Right renal cortex interstitium (tissue), 3 donors: ENCODE results near the gene FGFR4. TPM values are rescaled to one million over a fixed set of nuclear protein-coding genes. Genes with fewer than 3 reads are reported as not detected.

Experiments used
- DNase-seq, 3 donors: peaks; one replicate each; pipeline ENCODE4 v3.0.0-alpha.2; 2013; ENCODE audit warnings: low read depth in 3 of 3, low spot score in 2 of 3
- polyA plus RNA-seq, 3 donors: library from polyadenylated mRNA; unstranded; fragments of 120-200 nt; gene quantifications; one replicate each; pipeline ENCODE4 v1.2.1, GENCODE V29; 2013; ENCODE audit not compliant: insufficient read length in 3 of 3

The FGFR4 gene
- polyA plus RNA-seq, 3 donors: 48.7 to 56.4 (median 50.1) TPM

- DNase-seq: no peak
Observed at GRCh38 chr5:177131019-177131320, 44.3 kb downstream of the FGFR4 start.

- peak in 1 of 3 donors; percentile 12 for DNase-seq
Observed at GRCh38 chr5:177131352-177132135, 44.8 kb downstream of the FGFR4 start.

- peak in 1 of 3 donors; percentile 65 for DNase-seq
Observed at GRCh38 chr5:177132136-177133095, 45.7 kb downstream of the FGFR4 start.

- DNase-seq: peak in 2 of 3 donors; percentile 78 to 81
Observed at GRCh38 chr5:177133096-177133852, 46.6 kb downstream of the FGFR4 start, which contains the start of gene NSD1. NSD1 (plus strand) TSS chr5:177133773; CDS start chr5:177135104, 1,331 bp downstream.

- peak in 1 of 3 donors; percentile 41 for DNase-seq
Observed at GRCh38 chr5:177133853-177134696, 47.4 kb downstream of the FGFR4 start.

GRCh38 chr5:177134697-177135225 lies 48.0 kb downstream of the FGFR4 start:
- DNase-seq: no peak

- no peak for DNase-seq
Observed at GRCh38 chr5:177140312-177140711, 53.6 kb downstream of the FGFR4 start.

- no peak for DNase-seq
Observed at GRCh38 chr5:177141496-177141895, 54.8 kb downstream of the FGFR4 start.

GRCh38 chr5:177142098-177142611 lies 55.4 kb downstream of the FGFR4 start:
- DNase-seq: no peak

GRCh38 chr5:177142778-177143177 lies 56.1 kb downstream of the FGFR4 start:
- no peak for DNase-seq

- DNase-seq: no peak
Observed at GRCh38 chr5:177146891-177147638, 60.4 kb downstream of the FGFR4 start.

Other genes starting within 250 kb of the FGFR4 start
- gene HK3, start 187.6 kb upstream of the FGFR4 start, polyA plus RNA-seq: under 1 TPM; 0.38 to 0.72 (median 0.62) TPM
- 10 to 100 TPM; 41.4 to 52.1 (median 49.2) TPM for gene UIMC1, start 80.1 kb upstream of the FGFR4 start, polyA plus RNA-seq
- gene ZNF346, start 64.2 kb upstream of the FGFR4 start, polyA plus RNA-seq: 10 to 100 TPM; 21.3 to 22.6 (median 21.3) TPM
- 10 to 100 TPM; 58.4 to 63.3 (median 59.7) TPM for gene NSD1, start 46.9 kb downstream of the FGFR4 start, polyA plus RNA-seq
- 10 to 100 TPM; 22.9 to 30.9 (median 25.7) TPM for gene RAB24, start 216.8 kb downstream of the FGFR4 start, polyA plus RNA-seq
- gene PRELID1, start 216.9 kb downstream of the FGFR4 start, polyA plus RNA-seq: 100 to 1,000 TPM; 105 to 139 (median 112) TPM
- 10 to 100 TPM in 2 of 3 donors, 1 to 10 TPM in 1; 9.8 to 11.4 (median 10.5) TPM for gene MXD3, start 225.0 kb downstream of the FGFR4 start, polyA plus RNA-seq